ENCODE measurements around the gene NRIP3.
"Not testable (repeated sequence)": the region's sequence is repeated elsewhere in the genome, so short reads cannot be mapped to it uniquely, and the experiment has no call there.

Gene NRIP3

DNA sequence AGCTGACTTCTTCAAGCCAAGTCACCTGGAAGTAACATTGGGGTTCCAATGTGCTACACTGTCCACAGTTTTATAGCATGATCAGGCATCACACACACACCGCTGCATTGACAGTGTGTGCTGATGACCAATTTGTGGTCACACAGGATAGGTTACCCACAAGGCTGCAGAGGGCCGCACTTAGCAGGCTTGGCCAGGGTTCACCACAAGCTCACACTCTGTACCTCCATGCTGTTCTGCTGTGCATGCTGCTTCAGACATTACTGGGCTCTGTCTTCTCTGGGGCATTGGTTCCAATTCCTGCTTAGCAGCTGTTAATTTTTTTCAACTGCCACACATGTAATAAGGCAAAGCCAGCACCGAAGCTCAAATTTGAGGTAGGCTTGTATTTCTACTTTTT is 11.0 kb upstream of the NRIP3 start:
- DNase-seq (ENCODE audit: insufficient read length) (no peak), FAIRE-seq (no peak)
- TF ChIP-seq POLR2AphosphoS5 (IDR thresholded peaks at IDR 0.05; ENCODE audit: low read depth, low read length) (no peak), TAF1 (IDR thresholded peaks at IDR 0.05; ENCODE audit: borderline replicate concordance, low read depth, low read length) (no peak), POLR2A (IDR thresholded peaks at IDR 0.05; ENCODE audit: low read depth, low read length) (no peak)

- DNase-seq (ENCODE audit: insufficient read length) (no peak), FAIRE-seq (no peak)
- TF ChIP-seq POLR2AphosphoS5 (IDR thresholded peaks at IDR 0.05; ENCODE audit: low read depth, low read length): no peak
- no peak for TF ChIP-seq POLR2A (IDR thresholded peaks at IDR 0.05; ENCODE audit: low read depth, low read length)
- TF ChIP-seq TAF1 (IDR thresholded peaks at IDR 0.05; ENCODE audit: borderline replicate concordance, low read depth, low read length): no peak
Measured at GRCh38 chr11:9013373-9013772, 9.6 kb upstream of the NRIP3 start.

DNA sequence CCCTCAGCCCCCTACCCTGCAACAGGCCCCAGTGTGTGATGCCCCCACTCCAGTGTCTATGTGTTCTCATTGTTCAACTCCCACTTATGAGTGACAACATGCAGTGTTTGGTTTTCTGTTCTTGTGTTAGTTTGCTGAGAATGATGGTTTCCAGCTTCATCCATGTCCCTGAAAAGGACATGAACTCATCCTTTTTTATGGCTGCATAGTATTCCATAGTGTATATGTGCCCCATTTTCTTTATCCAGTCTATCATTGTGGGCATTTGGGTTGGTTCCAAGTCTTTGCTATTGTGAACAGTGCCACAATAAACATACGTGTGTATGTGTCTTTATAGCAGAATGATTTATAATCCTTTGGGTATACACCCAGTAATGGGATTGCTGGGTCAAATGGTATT is 5.7 kb upstream of the NRIP3 start:
- not testable (repeated sequence) for DNase-seq (ENCODE audit: insufficient read length); FAIRE-seq

GRCh38 chr11:9008661-9009060 is 4.9 kb upstream of the NRIP3 start:
- no peak for TF ChIP-seq POLR2AphosphoS5 (IDR thresholded peaks at IDR 0.05; ENCODE audit: low read depth, low read length)
- no peak for TF ChIP-seq TAF1 (IDR thresholded peaks at IDR 0.05; ENCODE audit: borderline replicate concordance, low read depth, low read length)
- no peak for TF ChIP-seq POLR2A (IDR thresholded peaks at IDR 0.05; ENCODE audit: low read depth, low read length)
- DNase-seq (ENCODE audit: insufficient read length) (no peak), FAIRE-seq (no peak)

GRCh38 chr11:9008011-9008550 is 4.3 kb upstream of the NRIP3 start:
- DNase-seq (ENCODE audit: insufficient read length) (no peak), FAIRE-seq (no peak)
- TF ChIP-seq TAF1 (IDR thresholded peaks at IDR 0.05; ENCODE audit: borderline replicate concordance, low read depth, low read length) (no peak), POLR2A (IDR thresholded peaks at IDR 0.05; ENCODE audit: low read depth, low read length) (no peak), POLR2AphosphoS5 (IDR thresholded peaks at IDR 0.05; ENCODE audit: low read depth, low read length) (no peak)

DNA sequence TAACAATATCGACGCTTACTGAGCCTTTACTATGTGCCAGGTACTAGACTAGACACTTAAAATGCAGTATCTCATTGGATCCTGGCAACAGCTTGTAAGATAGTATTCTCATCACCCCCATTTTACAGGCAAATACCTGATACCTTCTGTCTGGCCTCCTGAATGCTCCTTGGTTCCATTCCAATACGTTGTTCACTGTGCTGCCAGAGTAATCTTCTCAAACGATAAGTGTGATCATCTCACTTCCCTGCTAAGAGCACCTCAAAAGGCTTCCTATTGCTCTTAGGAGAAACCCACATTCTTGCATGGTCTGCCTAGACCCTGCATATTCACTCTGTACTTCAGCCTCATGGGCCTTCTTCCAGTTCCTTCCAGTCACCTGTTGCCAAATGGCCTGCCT is 1.3 kb upstream of the NRIP3 start:
- no peak for DNase-seq (ENCODE audit: insufficient read length)
- no peak for FAIRE-seq
- no peak for TF ChIP-seq POLR2A (IDR thresholded peaks at IDR 0.05; ENCODE audit: low read depth, low read length)
- TF ChIP-seq POLR2AphosphoS5 (IDR thresholded peaks at IDR 0.05; ENCODE audit: low read depth, low read length): no peak
- TF ChIP-seq TAF1 (IDR thresholded peaks at IDR 0.05; ENCODE audit: borderline replicate concordance, low read depth, low read length): no peak

GRCh38 chr11:9004183-9004926 is 554 bp upstream of the NRIP3 start:
- FAIRE-seq (no peak), DNase-seq (ENCODE audit: insufficient read length) (peak; percentile 8)
- no peak for TF ChIP-seq POLR2AphosphoS5 (IDR thresholded peaks at IDR 0.05; ENCODE audit: low read depth, low read length)
- TF ChIP-seq POLR2A (IDR thresholded peaks at IDR 0.05; ENCODE audit: low read depth, low read length): no peak
- TF ChIP-seq TAF1 (IDR thresholded peaks at IDR 0.05; ENCODE audit: borderline replicate concordance, low read depth, low read length): no peak

DNA sequence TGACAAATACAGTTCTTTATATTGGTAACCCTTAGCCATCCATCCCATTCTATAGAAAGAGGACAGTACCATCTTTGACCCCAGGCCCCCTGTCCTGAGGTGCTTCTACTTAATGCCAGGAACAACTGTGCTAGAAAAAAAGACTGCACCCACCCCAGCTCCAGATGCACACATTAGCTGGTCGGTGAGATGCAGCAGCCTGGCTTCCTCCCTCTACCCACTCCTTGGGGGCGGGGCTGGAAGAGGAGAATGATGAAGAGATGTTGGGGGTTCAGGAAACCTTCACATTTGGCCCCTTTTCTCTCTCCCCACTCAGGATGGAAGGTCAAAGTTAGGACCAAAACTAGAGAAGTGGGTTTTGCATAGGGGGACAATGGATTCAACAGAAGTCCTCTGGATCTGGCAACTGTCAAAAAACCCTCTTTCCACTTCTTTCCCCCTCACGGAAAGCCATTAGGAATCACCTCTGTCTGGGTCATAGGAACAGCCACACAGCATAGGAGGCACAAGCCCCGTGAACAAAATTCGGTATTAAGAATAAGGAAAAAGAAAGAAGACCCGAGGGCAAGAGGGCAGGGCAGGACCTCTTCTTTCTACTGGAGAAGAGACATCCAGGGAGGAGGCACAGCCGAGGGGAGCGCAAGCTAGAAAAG is 755 bp downstream of the NRIP3 start:
- FAIRE-seq: no peak
- DNase-seq (ENCODE audit: insufficient read length): no peak
- TF ChIP-seq POLR2AphosphoS5 (IDR thresholded peaks at IDR 0.05; ENCODE audit: low read depth, low read length) (no peak), POLR2A (IDR thresholded peaks at IDR 0.05; ENCODE audit: low read depth, low read length) (no peak), TAF1 (IDR thresholded peaks at IDR 0.05; ENCODE audit: borderline replicate concordance, low read depth, low read length) (no peak)

GRCh38 chr11:9001736-9002135 is 2.1 kb downstream of the NRIP3 start:
- DNase-seq (ENCODE audit: insufficient read length) (no peak), FAIRE-seq (peak; percentile 79)
- TF ChIP-seq TAF1 (IDR thresholded peaks at IDR 0.05; ENCODE audit: borderline replicate concordance, low read depth, low read length) (no peak), POLR2A (IDR thresholded peaks at IDR 0.05; ENCODE audit: low read depth, low read length) (no peak), POLR2AphosphoS5 (IDR thresholded peaks at IDR 0.05; ENCODE audit: low read depth, low read length) (no peak)

DNA sequence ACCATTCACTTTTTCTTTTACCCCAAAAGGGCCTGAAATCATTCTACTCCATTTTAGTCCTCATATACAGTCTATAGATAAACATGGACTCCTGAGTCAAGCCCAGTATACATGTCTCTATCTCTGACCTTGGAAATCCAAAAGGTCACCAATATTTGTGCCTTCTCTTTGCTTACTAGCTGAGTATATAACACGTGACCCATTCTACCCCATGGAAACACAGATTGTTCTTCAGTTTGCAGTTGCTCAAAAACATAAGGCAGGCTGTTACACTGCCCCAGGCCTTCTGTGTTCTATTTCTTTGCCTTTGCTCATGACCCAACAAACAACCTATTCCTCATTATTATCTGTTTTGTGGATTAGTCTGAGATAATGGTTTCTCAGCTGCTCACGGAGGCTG is 5.8 kb downstream of the NRIP3 start:
- DNase-seq (ENCODE audit: insufficient read length) (no peak), FAIRE-seq (no peak)
- no peak for TF ChIP-seq TAF1 (IDR thresholded peaks at IDR 0.05; ENCODE audit: borderline replicate concordance, low read depth, low read length)
- TF ChIP-seq POLR2A (IDR thresholded peaks at IDR 0.05; ENCODE audit: low read depth, low read length): no peak
- no peak for TF ChIP-seq POLR2AphosphoS5 (IDR thresholded peaks at IDR 0.05; ENCODE audit: low read depth, low read length)

- FAIRE-seq (no peak), DNase-seq (ENCODE audit: insufficient read length) (no peak)
- TF ChIP-seq POLR2A (IDR thresholded peaks at IDR 0.05; ENCODE audit: low read depth, low read length) (no peak), POLR2AphosphoS5 (IDR thresholded peaks at IDR 0.05; ENCODE audit: low read depth, low read length) (no peak), TAF1 (IDR thresholded peaks at IDR 0.05; ENCODE audit: borderline replicate concordance, low read depth, low read length) (no peak)
Measured at GRCh38 chr11:8997451-8997850, 6.3 kb downstream of the NRIP3 start.

DNA sequence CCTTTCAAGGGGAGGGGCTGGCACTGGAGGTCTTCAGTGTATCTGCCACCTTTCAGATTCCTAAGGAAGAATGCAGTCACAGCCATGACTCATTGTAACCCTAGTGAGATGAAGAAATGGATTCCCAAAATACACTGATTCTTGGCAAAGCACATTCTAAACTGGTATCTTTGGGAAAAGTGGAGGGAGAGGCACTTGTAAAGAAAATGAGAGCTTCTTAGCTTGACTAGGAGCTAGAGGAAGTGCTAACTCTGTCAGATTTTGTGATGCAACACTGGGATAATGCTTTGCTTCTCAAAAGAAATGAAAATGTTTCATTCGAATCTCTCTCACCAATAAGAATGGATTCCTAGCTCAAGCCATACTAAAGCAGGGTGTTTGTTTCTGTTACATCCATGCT is 14.3 kb downstream of the NRIP3 start:
- no peak for FAIRE-seq
- TF ChIP-seq POLR2A (IDR thresholded peaks at IDR 0.05; ENCODE audit: low read depth, low read length) (no peak), POLR2AphosphoS5 (IDR thresholded peaks at IDR 0.05; ENCODE audit: low read depth, low read length) (no peak), TAF1 (IDR thresholded peaks at IDR 0.05; ENCODE audit: borderline replicate concordance, low read depth, low read length) (no peak)
- DNase-seq (ENCODE audit: insufficient read length): no peak
